Activated CD4-positive, alpha-beta T cell treated with anti-CD3 and anti-CD28 coated beads, Interleukin-2, Interleukin-4, amounts not matched to agents 100 ng/mL and 50 ng/mL, durations not matched to agents 16 hours and 8 hours (primary cell): ENCODE results near the gene CACNA1B.
"Not testable (repeated sequence)": the region's sequence is repeated elsewhere in the genome, so short reads cannot be mapped to it uniquely, and the experiment has no call there.

Source experiments
- DNase-seq: peaks from one replicate; pipeline ENCODE4 v3.0.0-alpha.2; 2020; ENCODE audit warnings: low spot score

The CACNA1B gene

DNA sequence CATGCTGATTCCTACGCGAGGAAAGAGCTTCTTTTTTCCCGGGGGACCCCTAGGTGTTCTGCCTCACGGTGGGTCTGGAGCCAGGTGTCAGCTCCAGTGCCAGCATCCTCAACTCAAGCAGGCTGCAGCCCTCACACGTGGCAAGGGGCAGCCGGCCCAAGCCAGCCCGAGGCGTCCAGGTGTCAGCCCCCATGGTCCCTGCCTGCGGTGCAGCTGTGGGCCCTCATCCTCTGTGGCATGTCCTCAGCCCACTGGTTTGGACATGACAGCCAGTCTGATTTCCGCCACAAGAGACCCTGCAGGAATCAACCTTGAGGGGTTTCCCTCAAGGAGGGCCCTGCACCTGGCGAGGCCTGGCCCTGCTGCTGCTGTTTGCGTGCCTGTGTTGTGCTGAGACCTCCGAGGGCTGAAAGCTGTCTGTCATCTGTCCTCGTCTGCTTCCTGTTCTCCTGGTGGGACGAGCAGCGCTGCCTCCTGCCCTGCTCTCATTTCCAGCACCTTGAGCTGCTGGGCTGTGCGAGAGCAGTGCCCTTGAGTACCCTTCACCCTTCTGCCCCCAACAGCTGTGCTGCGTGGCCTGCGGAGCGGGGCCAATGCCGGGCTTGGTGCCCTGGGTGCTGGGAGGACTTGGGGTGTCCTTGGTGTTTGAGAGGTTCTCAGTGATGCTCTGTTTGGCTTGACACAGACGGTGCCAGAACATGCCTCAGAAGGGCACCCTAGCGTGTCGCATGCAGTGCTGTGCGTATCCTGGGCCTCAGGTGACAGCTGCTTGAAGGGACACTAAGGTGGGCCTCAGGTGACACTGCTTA lies 137.6 kb downstream of the CACNA1B start:
- no peak for DNase-seq

DNA sequence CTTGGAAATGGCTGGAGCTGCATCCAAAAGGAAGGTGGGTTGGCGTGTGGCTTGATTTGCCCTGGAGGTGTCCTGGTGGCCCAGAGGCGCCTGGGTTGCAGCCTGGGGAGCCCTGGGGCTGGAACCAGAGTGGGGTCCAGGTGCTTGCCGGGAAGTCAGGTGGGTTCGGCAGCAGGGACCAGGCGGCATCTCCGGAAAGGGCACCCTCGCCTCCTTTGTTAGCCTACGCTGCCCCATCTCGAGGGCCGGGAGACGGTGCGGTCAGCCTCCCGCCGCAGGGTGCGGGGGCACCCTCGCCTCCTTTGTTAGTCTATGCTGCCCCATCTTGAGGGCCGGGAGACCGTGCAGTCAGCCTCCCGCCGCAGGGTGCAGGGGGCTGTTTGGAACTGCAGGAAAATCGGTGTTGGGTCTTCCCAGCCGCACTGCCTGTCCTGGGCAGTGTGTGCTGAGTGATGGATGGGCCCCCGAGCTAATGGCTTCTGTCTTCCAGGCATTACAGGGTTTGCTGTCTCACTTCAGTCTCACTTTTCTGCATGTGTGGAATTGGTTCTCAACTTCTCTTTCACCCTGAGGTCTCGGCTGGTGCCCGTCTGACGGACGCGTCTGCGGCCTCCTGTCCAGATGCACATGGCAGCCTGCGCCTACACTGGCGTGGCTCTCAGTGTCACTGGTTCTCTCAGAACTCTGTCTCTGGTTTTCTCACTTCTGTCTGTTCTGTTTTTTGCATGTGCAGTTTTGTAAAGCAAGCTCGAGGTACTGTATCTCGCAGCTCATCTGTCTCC lies 139.0 kb downstream of the CACNA1B start:
- DNase-seq = no peak

DNA sequence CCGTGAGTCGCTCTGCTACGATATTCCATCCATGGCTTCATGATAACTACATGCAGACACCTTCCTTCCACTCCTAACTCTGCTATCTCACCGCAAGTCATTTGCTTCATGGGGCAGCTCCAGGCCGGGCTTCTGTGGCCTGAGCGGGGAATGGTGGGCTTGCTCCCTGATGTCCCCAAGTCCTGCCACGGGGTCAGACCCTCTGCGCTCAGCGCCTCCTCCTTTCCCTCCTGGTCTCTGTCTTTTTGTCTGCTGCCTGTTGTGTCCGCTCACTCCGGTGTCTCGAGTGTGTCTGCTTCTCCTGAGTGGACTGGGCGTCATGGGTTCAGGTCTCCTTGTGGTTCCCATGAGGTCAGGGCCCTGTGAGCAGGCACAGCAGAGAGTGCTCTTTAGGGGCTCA lies 139.6 kb downstream of the CACNA1B start:
- no peak for DNase-seq

DNA sequence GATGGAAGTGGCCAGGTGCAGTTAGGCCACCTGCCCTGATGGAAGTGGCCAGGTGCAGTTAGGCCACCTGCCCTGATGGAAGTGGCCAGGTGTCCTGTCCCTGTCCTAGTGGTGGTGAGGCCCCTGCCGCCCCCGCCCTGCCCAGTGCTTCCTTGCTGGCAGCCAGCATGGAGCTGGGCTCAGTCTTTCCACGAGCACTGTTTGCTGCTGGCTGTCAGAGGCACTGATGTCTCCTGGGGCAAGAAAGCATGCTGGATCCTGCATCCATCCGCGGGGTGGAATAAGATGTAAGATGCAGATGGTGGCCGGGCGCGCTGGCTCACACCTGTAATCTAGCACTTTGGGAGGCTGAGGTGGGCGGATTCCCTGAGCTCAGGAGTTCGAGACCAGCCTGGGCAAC lies 141.9 kb downstream of the CACNA1B start:
- DNase-seq = not testable (repeated sequence)

DNA sequence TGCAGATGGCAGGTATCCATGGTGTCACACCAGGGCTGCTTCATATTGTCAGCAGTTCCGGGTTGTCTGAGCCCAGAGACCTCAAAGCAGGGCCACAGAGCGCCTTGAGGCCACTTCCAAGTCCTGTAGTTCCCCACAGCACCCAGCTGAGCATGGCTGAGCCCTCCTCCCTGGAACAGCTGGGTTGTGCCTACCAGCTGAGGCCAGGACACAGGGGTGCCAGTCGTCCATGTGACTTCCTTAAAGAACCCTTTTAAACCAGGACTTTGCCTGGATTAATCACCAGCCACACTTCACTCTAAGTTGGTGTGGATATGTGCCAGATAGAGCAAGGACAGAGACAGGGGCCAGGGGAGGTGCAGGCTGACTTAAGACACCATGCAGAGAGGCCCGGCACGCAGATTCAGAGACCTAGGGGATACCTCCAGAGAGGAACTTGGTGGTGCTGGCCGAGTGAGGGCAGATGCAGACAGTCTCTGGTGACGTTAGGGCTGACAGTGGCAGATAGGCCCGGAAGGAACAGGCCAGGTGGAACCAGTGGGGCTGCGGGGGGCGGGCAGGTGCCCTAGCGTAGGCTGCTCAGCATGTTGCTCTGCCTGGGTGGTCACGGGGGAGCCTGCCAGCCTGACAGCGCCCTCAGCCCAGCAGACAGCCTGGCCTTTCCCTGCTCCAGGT lies 142.7 kb downstream of the CACNA1B start:
- no peak for DNase-seq

DNA sequence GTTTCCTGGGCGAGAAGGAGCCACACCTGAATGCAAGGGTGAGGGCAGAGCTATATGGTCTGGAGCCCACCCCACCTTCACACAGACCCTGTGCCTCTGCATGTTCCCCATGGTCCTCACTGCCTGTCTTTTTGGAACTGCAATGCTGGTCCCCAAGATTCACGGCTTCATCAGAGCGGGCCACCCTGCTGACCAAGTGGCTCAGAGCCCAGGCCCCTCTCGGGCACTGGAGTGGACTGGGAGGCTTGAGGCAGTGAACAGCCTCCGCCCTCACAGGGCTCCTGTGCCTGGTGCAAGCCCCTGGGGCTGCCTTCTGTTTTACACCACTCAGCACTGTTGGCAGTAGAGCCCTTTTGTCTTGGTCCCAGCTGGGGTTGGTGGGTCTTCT lies 143.2 kb downstream of the CACNA1B start:
- DNase-seq = no peak

DNA sequence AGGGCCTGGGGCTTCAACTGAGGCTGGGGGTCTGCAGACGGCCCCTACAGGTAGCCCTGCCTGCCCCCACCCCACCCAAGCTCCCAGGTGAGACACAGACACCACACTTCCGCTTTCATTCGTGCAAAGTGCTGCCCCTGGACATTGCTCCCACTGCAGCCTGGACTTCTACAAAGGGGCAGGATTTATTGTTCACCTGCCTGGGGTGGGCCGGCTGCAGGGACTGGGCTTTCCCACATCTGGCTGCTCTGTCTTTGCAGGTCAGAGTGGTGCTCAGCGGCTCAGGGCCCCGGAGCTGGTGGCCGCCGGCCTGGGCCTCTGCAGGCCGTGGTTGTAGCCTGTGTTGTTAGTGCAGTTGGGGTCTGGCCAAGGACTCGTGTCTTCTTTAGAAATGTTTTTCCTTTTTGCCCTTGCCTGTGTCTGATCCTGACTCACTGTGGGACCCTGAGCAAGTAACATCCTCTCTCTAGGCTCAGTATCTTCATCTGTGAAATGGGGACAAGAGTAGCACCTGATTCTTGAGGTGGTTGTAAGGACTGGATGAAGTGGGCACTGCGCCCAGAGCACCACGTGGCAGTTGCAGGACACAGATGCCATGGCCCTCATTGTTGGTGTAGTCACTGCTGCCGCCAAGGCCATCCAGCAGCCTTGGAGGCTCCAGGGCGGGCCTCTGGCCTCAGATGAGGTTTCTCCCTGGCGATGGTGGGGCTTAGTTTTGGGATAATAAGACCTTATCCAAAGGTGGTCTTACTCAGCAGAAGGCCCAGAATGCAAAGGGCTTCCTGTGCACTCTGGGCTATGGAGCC lies 143.9 kb downstream of the CACNA1B start:
- DNase-seq = no peak

DNA sequence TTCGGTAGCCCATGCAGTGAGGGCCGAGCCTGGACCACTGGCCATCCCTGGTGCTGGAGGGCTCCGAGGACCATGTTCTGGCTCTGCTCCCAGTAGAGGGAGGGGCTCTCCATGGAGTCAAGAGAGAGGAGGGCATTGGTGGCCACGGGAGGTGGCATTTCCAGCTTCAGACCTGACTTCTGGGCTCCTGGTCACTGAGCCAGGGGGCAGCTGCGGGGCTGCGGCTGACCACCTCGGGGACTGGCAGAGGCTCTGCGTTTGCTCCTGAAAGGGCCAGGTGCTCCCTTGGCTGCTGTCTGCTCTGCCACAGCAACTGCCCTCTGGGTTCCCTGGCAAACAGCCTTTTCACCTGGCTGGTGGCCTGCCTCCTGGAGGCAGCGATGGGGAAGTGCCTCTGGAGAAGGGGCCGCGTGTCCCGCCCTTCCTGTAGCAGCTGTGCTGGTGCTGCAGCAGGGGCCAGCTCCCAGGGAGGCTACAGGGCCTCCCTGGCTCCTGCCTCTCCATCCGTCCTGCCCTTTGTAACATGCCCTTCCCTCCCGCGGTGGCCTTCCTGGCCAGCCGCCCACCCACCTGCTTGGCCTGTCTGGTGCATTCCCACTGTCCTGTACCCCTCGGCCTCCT lies 144.6 kb downstream of the CACNA1B start:
- peak; percentile 4 for DNase-seq

DNA sequence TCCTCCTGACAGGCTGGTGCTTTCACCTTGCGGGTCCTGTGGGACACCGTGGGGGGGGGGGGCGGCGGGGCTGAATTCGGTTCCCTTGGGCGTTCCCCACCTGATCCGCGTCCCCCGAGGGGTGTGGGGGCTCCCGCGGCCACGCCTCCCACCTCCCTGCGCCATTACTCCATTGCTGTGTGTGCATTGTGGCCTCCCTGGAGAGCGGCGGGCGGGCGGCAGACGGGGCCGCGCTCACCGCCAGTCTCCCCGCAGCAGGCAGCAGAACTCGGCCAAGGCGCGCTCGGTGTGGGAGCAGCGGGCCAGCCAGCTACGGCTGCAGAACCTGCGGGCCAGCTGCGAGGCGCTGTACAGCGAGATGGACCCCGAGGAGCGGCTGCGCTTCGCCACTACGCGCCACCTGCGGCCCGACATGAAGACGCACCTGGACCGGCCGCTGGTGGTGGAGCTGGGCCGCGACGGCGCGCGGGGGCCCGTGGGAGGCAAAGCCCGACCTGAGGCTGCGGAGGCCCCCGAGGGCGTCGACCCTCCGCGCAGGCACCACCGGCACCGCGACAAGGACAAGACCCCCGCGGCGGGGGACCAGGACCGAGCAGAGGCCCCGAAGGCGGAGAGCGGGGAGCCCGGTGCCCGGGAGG lies 145.3 kb downstream of the CACNA1B start:
- DNase-seq = no peak

DNA sequence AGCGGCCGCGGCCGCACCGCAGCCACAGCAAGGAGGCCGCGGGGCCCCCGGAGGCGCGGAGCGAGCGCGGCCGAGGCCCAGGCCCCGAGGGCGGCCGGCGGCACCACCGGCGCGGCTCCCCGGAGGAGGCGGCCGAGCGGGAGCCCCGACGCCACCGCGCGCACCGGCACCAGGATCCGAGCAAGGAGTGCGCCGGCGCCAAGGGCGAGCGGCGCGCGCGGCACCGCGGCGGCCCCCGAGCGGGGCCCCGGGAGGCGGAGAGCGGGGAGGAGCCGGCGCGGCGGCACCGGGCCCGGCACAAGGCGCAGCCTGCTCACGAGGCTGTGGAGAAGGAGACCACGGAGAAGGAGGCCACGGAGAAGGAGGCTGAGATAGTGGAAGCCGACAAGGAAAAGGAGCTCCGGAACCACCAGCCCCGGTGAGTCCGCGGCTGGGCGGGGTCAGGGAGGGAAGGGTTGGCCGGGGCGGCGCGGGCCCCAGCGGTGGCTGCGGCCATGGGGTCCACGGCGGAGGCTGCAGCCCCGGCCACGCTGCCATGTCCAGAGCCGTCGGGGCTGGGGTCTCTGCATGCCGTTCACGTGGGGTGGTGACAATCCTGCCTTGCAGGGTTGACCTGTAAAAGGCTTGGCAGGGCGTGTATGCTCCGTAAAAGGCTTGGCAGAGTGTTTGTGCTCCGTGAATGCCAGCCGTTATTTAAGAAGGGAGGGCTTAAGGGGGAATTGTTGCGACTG lies 146.0 kb downstream of the CACNA1B start:
- no peak for DNase-seq

DNA sequence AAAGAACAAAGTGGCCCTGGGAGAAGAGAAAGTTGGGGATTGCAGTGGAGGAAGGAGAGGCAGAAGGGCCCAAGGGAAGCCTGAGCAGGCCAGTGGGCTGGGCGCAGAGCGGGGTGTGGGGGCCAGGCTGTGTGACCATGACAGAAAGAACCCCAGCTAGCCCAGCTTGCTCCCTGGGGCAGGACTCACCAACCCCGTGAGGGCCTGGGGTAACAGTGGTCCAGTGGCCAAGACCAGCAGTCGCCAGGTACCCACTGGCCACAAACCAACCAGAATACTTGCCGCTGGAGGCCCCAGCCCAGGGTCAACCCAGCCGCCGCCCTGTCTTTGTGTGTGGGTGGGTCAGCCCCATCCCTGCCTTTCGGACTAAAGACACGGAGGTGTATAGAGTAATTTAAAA lies 146.5 kb downstream of the CACNA1B start:
- no peak for DNase-seq

DNA sequence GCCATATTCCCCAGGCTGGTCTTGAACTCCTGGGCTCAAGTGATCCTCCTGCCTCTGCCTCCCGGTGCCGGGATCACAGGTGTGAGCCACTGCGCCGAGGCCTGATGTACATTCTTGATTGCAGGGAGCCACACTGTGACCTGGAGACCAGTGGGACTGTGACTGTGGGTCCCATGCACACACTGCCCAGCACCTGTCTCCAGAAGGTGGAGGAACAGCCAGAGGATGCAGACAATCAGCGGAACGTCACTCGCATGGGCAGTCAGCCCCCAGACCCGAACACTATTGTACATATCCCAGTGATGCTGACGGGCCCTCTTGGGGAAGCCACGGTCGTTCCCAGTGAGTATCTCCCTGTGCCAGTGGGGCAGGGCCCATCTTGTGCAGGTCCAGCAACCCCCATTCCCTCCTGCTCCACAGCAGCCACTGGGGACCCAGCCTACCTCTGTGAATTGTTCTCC lies 147.3 kb downstream of the CACNA1B start:
- no peak for DNase-seq

DNA sequence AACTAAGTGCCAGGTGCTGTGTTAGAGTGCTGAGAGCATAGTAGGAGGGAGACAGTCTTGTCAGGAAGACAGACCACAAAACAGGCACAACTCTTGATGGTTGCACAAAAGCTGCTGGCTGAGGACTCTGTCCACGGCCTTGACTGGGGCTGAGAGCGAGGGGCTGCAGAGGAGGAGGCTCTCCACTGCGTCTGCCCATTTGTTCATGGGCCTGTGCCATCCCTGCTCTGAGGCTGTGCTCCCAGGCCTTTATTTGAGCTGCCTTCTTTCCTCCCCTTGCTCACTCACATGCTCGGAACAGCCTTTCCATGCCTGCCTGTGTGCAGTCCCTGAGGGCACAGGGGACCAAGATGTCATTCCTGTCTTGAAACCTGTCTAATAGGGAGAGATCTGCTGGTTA lies 147.8 kb downstream of the CACNA1B start:
- no peak for DNase-seq

DNA sequence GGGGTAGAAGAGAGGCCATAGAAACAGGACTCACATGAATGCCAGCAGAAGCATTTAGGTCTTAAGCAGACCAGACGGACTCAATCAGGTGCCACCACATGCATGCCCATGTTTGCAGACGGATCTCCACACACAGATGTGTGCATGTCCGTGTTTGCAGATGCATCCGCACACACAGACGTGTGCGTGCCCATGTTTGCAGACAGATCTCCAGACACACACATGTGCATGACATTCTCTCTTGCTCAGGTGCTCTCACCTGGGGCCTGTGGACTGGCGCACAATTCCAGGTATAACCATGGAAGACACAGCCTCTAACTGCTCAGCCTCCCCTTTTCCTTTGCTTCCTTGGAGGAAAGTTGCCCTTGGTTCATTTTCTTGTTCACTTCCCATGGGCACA lies 148.3 kb downstream of the CACNA1B start:
- no peak for DNase-seq

DNA sequence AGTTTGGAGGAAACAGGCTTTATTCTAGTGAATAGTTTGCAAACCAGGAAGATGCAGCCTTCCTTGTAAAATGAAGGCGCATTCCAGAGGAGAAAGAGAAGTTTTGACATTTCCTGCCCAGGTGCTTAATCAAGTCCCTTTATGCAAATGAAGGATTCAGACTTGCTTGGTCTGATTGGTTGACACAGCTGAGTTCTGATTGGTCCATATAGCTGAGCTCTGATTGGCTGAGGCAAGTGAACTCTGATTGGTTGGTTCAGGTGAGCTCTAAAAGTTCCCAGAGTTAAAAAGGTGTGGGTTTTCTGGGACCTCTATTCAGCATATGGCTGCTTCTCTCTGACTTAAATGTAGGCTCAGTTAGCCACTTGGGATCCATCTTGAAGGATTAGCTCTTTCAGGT lies 151.0 kb downstream of the CACNA1B start:
- DNase-seq = no peak

DNA sequence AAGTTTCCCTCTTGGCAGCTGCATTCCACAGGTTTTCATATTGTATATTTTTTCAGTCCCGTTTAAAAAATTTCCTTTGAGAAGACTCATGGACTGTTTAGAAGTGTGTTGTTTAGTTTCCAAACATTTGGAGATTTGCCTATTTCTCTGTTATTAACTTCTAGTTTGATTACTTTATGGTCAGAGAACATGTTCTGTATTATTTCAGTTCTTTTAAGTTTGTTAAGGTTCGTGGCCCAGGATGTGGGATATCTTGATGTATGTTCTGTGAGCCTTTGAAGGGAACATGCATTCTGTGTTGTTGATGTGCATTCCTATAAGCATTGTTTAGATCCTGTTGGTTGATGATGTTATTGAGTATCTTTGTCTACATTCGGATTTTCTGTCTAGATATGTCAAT lies 153.6 kb downstream of the CACNA1B start:
- DNase-seq = no peak

DNA sequence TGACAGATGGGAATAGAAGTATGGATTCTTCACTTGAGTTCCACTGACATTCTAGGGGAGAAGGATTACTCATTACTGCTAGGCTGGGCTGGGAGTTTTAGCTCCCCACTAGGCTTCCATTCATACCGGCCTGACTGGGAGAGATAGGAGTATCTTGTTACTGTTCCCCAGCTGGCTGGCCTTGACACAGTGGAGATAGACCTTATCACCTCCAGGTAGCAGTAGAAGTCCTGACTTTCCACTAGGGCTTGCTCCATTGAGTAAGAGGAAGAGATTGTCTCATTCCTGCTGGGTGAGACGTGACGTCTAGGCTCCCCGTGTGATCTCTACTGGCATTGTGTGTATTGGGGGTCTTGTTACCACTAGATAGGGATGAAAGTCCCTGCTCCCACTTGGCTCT lies 156.4 kb downstream of the CACNA1B start:
- DNase-seq = no peak

DNA sequence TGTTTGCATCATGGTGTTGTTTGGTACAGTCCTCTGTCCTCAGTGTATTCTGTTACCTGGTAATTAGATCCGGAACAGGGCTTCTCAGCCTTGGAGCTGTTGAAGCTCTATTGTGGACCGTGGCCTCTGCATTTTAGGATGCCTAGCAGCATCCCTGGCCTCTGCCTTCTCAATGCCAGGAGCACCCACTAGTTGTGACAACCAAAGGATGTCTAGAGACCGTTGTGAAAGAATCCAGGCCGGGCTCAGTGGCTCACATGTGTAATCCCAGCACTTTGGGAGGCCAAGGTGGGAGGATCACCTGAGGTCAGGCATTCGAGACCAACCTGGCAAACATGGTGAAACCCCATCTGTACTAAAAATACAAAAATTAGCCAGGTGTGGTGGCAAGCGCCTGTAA lies 159.6 kb downstream of the CACNA1B start:
- no peak for DNase-seq

DNA sequence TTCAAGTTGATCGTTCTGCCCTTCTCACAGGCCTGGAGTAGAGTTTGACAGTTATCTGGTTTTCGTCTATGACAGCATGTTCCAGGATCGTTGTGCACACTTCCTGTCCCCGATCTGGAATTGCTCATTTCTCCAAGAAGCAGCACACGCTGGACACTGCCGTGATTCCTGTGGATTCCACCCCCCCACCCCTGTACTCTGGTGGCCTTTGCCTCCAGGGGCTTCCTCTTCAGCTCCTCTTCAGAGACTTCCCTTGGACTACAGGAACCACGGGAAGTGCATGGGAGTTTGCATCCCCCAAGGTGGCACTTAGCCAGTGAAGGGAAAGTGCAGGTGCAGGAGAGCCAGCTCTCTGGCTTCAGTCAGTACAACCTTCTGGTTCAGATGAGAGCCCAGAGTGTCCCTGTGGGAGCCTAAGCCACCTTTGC lies 160.7 kb downstream of the CACNA1B start:
- no peak for DNase-seq
